Right lobe of liver (tissue), 6 donors: ENCODE measurements around the gene PCSK9. TPM values are rescaled to one million over a fixed set of nuclear protein-coding genes. Genes with fewer than 3 reads are reported as not detected.

ENCODE experiments used
- ATAC-seq, 4 donors: fragments of 200-7000 bp; cut with Tn5 transposase; one replicate each; pipeline ENCODE4 v1.9.1; 2020; ENCODE audit warnings: mild to moderate bottlenecking in 4 of 4, moderate library complexity in 4 of 4
- DNase-seq, 3 donors: peaks; one replicate each; pipeline ENCODE4 v3.0.0-alpha.2; 2020
- H3K27ac ChIP-seq, 3 donors: fragments of 200-600 bp; one replicate each; pipeline ENCODE4 v1.8.0; 2022
- H3K27me3 ChIP-seq, 2 donors: fragments of 200-600 bp; one replicate each; pipeline ENCODE4 v1.8.0; 2022
- H3K36me3 ChIP-seq, 4 donors: fragments of 200-600 bp; sonication (generic) in 1 of 4; one replicate each; pipeline versions ENCODE4 v1.5.1 to v1.8.0; 2017 to 2022; ENCODE audit warnings: control low read depth in 1 of 4
- H3K4me1 ChIP-seq, 4 donors: fragments of 200-600 bp; sonication (generic) in 1 of 4; one replicate each; pipeline versions ENCODE4 v1.5.1 to v1.8.0; 2017 to 2022; ENCODE audit warnings: control low read depth in 1 of 4
- H3K4me3 ChIP-seq, 3 donors: fragments of 200-600 bp; one replicate each; pipeline ENCODE4 v1.8.0; 2022
- H3K9me3 ChIP-seq, 4 donors: fragments of 200-600 bp; sonication (generic) in 1 of 4; one replicate each; pipeline versions ENCODE4 v1.5.1 to v1.8.0; 2017 to 2022; ENCODE audit warnings: control low read depth in 1 of 4
- CTCF ChIP-seq, 4 donors: fragments of 200-600 bp in 3 of 4; fragments of 450-650 bp in 1 of 4; IDR thresholded peaks; one replicate each; pipeline versions ENCODE4 v1.5.1 to v1.8.0; 2016 to 2022; ENCODE audit warnings: antibody characterized with exemption in 4 of 4, mild to moderate bottlenecking in 2 of 4
- POLR2A ChIP-seq: fragments of 450-650 bp; IDR thresholded peaks from one replicate; pipeline ENCODE4 v1.6.1; 2017; ENCODE audit warnings: antibody characterized with exemption, mild to moderate bottlenecking
- WGBS: methylation state at CpG from one replicate; pipeline ENCODE4 v1.1.6; 2018; ENCODE audit warnings: low coverage, low lambda C conversion rate; ENCODE audit not compliant: insufficient coverage; ENCODE audit errors: missing lambda C conversion rate; 5-methylcytosine and 5-hydroxymethylcytosine counted together
- intact Hi-C, 2 donors: fragments of 100-400 bp; cut with DNase I; formaldehyde crosslinking; loops; one replicate each; pipeline versions ENCODE4 v1.11.2 to v1.14.1; 2022
- total RNA-seq, 6 experiments: library from RNA; depleted of rRNA in 2 of 6; stranded (reverse); fragments of >200 nt in 2 of 6; fragmentation: NEBNext Ultra II Directional in 3 of 6; extraction: Animal tissue kit (Norgen Biotek cat#: 25700) in 3 of 6; gene quantifications; one replicate each; pipeline versions ENCODE4 v1.1.0 to v1.2.4, GENCODE V29; 2016 to 2023
- donor health status: DM: no; HTN: yes; CAD: no.
- donor health status: DM: no; HTN: no; CAD: no.
- donor health status: DM: no; HTN: no; CAD: no.
- donor health status: DM: no; HTN: yes; CAD: no.
- donor health status: DM: no; HTN: yes; CAD: no.

The PCSK9 gene
- total RNA-seq, 6 experiments from 2014 or later, result 16.4 to 41.4 (median 31.3) TPM

GRCh38 chr1:55081188-55081904 is 42.0 kb downstream of the PCSK9 start:
- DNase-seq (no peak), ATAC-seq (no peak)
- H3K4me3 ChIP-seq, result no peak overlapping the region
- no peak overlapping the region for H3K27ac ChIP-seq
- no peaks in the 10 kb centered on the region for H3K27me3 ChIP-seq
- H3K9me3 ChIP-seq, result no peaks in the 10 kb centered on the region
- no peaks in the 10 kb centered on the region for H3K4me1 ChIP-seq
- H3K36me3 ChIP-seq, result peaks cover 4 to 91% (median 43%) of the 10 kb centered on the region in 4 donors
- no peak for TF ChIP-seq CTCF (IDR thresholded peaks at IDR 0.05)
- no peak for TF ChIP-seq POLR2A
- intact Hi-C loops, result no loop called here
- WGBS, result 68% methylated on average over 9 of the region's 9 CpGs

GRCh38 chr1:55081905-55082296 is 42.6 kb downstream of the PCSK9 start:
- no peak for ATAC-seq
- WGBS, result 61% methylated on average over 2 of the region's 2 CpGs
- DNase-seq, result no peak
- H3K36me3 ChIP-seq, result peaks cover 4 to 87% (median 41%) of the 10 kb centered on the region in 4 donors
- H3K27me3 ChIP-seq, result no peaks in the 10 kb centered on the region
- no peaks in the 10 kb centered on the region for H3K4me1 ChIP-seq
- intact Hi-C loops, result no loop called here
- TF ChIP-seq CTCF (IDR thresholded peaks at IDR 0.05), result no peak
- no peak for TF ChIP-seq POLR2A
- H3K4me3 ChIP-seq, result no peak overlapping the region
- H3K27ac ChIP-seq, result no peak overlapping the region
- no peaks in the 10 kb centered on the region for H3K9me3 ChIP-seq

- no peak for ATAC-seq
- Histone ChIP-seq H3K4me1 (no peaks in the 10 kb centered on the region), H3K4me3 (no peak overlapping the region), H3K9me3 (no peaks in the 10 kb centered on the region), H3K27ac (no peak overlapping the region), H3K27me3 (no peaks in the 10 kb centered on the region), H3K36me3 (peaks cover 4 to 89% (median 36%) of the 10 kb centered on the region in 4 donors)
- intact Hi-C loops, result no loop called here
- TF ChIP-seq CTCF (IDR thresholded peaks at IDR 0.05), result no peak
- no peak for TF ChIP-seq POLR2A
- WGBS, result 95% methylated on average over 7 of the region's 7 CpGs
- DNase-seq, result no peak
Measured at GRCh38 chr1:55084257-55084656, 44.9 kb downstream of the PCSK9 start.

DNA sequence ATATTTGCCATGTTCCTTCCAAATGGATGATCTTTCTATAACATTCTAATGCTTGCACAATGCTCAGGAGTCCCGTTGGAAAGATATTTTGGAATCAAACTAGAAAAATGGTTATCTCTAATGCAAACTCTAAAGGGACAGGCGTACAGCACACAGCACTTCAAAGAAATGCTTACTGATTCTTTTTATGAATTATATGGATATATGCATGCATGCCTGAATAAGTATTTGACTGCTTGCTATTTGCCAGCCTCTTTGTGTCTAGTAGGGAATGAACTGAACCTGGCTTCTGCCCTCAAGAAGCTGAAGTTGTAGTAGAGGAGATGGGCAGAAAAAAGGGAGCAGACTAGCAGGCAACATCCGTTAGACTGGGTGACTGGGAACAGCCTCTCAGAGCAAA is 48.1 kb downstream of the PCSK9 start:
- Histone ChIP-seq H3K9me3 (no peaks in the 10 kb centered on the region), H3K4me1 (no peaks in the 10 kb centered on the region), H3K36me3 (peaks cover 4 to 86% (median 25%) of the 10 kb centered on the region in 4 donors), H3K27ac (no peak overlapping the region), H3K4me3 (no peak overlapping the region), H3K27me3 (no peaks in the 10 kb centered on the region)
- ATAC-seq (no peak), DNase-seq (no peak)
- intact Hi-C loops, result no loop called here
- no peak for TF ChIP-seq POLR2A
- WGBS, result 77% methylated on average over 3 of the region's 3 CpGs

- DNase-seq (no peak), ATAC-seq (no peak)
- 59% methylated on average over 4 of the region's 4 CpGs for WGBS
- Histone ChIP-seq H3K36me3 (peaks cover 4 to 86% (median 24%) of the 10 kb centered on the region in 4 donors), H3K27me3 (no peaks in the 10 kb centered on the region), H3K9me3 (no peaks in the 10 kb centered on the region), H3K4me3 (no peak overlapping the region), H3K4me1 (no peaks in the 10 kb centered on the region), H3K27ac (no peak overlapping the region)
- no peak for TF ChIP-seq POLR2A
- no peak for TF ChIP-seq CTCF (IDR thresholded peaks at IDR 0.05)
- intact Hi-C loops, result no loop called here
Measured at GRCh38 chr1:55088413-55088812, 49.1 kb downstream of the PCSK9 start.
